ENCODE results near the gene GSTT4. TPM values are rescaled to one million over a fixed set of nuclear protein-coding genes. Genes with fewer than 3 reads are reported as not detected.

GSTT4 gene
- total RNA-seq, 2 experiments from 2014 or later = not detected

DNA sequence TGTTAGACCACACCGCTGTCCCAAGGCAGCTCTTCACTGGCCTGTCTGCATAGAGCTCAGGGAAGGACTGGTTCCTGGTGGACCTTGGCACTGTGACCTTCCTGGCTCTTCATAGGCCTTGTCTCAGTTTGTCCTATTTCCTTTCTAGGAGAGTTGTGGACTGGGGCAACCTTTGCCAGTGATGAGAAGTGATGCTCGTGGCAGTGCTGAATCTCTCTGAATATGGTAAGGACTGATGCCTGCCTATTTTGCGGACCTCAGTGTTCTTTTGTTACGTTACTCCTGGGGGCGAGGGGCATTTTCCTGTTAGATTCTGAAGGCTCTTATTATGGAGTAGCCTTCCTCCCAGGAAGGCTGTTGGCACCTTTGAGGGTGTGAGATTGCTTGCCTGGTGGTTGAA, 30.0 kb upstream of the GSTT4 start:
- Mint-ChIP-seq H3K27ac (no peak overlapping the region), H3K4me3 (no peak overlapping the region), H3K36me3 (peaks cover 26% of the 10 kb centered on the region), H3K9me3 (ENCODE audit: low read depth) (no peaks in the 10 kb centered on the region), H3K27me3 (no peaks in the 10 kb centered on the region), H3K4me1 (no peaks in the 10 kb centered on the region)
- ATAC-seq (no peak), DNase-seq (no peak)
- CTCF ChIA-PET = no interaction called here

DNA sequence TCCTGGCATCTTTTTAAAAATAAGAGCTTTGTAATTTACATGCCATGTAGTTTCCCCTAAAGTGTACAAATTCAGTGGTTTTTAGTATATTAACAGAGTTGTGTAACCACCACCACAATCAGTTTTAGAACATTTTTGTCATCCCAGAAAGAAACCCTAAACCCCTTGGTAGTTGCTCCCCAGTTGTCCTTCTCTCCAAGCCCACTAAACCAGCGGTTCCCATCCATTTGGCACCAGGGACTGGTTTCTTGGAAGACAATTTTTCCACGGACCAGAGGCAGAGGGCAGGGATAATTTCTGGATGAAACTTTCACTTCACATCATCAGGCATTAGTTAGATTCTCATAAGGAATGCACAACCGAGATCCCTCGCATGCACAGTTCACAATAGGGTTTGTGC, 28.5 kb upstream of the GSTT4 start:
- Mint-ChIP-seq H3K27me3 (no peaks in the 10 kb centered on the region), H3K4me3 (no peak overlapping the region), H3K27ac (no peak overlapping the region), H3K9me3 (ENCODE audit: low read depth) (no peaks in the 10 kb centered on the region), H3K36me3 (peaks cover 22% of the 10 kb centered on the region), H3K4me1 (peaks cover under 1% of the 10 kb centered on the region)
- ATAC-seq (no peak), DNase-seq (no peak)
- CTCF ChIA-PET = no interaction called here

DNA sequence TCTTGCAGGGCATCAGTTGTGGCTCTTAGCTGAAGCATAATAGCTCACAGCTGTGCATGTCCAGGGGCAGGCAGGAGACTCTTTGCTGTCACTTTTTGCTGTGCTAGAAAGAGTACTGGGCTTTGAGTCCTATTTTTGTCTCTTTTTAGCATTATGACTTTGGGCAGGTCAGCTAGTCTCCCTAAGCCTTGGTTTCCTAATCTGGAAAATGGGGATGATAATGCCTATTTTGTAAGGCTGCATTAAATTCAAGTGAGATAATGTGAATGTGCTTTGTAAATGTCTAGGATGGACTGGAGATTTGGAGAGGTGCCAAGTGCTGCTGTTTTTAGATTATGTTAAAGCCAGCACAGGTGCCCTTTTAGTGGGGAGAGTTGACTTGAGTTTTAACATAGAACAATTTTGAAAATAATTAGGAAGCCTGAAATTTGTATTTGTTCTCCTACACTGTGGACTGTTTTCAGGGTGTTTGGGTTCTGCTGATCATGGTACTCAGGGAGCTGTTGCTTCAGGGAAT, 25.0 kb upstream of the GSTT4 start:
- DNase-seq = no peak
- no peak overlapping the region for H3K27ac Mint-ChIP-seq

DNA sequence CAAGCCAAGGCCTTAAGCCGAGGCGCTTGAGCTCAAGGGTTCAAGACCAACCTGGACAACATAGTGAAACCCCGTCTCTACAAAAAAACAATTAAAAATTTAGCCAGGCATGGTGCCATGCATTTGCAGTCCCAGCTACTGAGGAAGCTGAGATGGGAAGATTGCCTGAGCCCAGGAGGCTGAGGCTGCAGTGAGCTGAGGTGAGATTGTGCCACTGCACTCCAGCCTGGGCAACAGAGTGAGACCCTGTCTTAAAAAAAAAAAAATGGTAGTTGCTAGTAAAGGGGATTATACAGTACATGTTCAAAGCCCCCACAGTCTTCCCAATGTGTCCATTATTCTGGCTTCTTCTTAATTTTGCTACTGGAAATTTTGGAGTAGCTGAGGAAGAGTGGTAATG, 24.1 kb upstream of the GSTT4 start:
- Mint-ChIP-seq H3K27me3 (no peaks in the 10 kb centered on the region), H3K27ac (no peak overlapping the region), H3K36me3 (peaks cover 30% of the 10 kb centered on the region), H3K4me3 (no peak overlapping the region), H3K9me3 (ENCODE audit: low read depth) (peaks cover under 1% of the 10 kb centered on the region), H3K4me1 (peaks cover 17% of the 10 kb centered on the region)
- no peak for DNase-seq
- ATAC-seq = no peak
- CTCF ChIA-PET = interaction anchor here (0.7 to 1.7 kb wide), 3 partner anchors 9 to 18 kb away, joined by 3 to 6 read pairs (median 3); partner anchors contain the start of gene CABIN1

More for the DNA sequence above, 25.0 kb upstream of the GSTT4 start:
- ATAC-seq = no peak
- H3K4me1 Mint-ChIP-seq = peaks cover 14% of the 10 kb centered on the region
- CTCF ChIA-PET = interaction anchor here (0.7 to 1.7 kb wide), 3 partner anchors 8 to 19 kb away, joined by 3 to 6 read pairs (median 3); partner anchors contain the start of gene CABIN1
- H3K36me3 Mint-ChIP-seq = peaks cover 26% of the 10 kb centered on the region
- no peak overlapping the region for H3K4me3 Mint-ChIP-seq
- no peaks in the 10 kb centered on the region for H3K27me3 Mint-ChIP-seq
- H3K9me3 Mint-ChIP-seq (ENCODE audit: low read depth) = no peaks in the 10 kb centered on the region

DNA sequence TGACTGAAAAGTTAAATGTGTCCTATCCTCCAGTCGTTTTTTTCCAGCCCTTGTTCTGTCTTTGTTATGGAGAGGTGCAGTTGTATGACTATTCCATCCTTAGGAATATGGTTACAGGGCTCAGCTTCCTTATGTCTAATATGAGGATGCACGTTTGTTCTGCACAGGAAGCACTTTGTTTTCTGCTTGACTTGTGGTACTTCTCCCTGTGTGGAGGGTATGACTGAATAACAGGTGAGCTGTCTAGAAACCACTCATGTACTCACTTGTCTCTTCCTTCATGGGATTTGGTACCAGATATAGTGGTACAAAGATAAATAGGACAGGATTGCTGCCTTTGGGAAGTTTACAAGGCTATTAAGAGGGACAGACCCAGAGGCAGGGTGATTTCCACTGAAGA, 23.3 kb upstream of the GSTT4 start:
- no peak for ATAC-seq
- Mint-ChIP-seq H3K36me3 (peaks cover 32% of the 10 kb centered on the region), H3K4me3 (no peak overlapping the region), H3K27me3 (no peaks in the 10 kb centered on the region), H3K27ac (no peak overlapping the region), H3K9me3 (ENCODE audit: low read depth) (peaks cover 2% of the 10 kb centered on the region), H3K4me1 (peaks cover 19% of the 10 kb centered on the region)
- CTCF ChIA-PET = no interaction called here
- no peak for DNase-seq

DNA sequence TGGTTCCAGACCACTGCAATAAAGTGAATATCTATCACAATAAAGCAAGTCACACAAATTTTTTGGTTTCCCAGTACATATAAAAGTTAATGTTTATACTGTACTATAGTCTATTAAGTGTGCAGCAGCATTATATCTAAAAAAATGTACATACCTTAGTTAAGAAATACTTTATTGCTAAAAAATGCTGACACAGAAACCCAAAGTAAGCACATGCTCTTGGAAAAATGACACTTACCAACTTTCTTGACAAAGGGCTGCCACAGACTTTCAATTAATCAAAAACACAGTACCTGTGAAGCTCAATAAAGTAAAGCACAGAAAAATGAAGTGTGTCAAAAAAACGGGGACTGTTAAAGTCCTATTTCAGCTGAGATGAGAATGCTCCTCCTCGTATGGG, 22.7 kb upstream of the GSTT4 start:
- ATAC-seq = no peak
- CTCF ChIA-PET = no interaction called here
- H3K27ac Mint-ChIP-seq = no peak overlapping the region

DNA sequence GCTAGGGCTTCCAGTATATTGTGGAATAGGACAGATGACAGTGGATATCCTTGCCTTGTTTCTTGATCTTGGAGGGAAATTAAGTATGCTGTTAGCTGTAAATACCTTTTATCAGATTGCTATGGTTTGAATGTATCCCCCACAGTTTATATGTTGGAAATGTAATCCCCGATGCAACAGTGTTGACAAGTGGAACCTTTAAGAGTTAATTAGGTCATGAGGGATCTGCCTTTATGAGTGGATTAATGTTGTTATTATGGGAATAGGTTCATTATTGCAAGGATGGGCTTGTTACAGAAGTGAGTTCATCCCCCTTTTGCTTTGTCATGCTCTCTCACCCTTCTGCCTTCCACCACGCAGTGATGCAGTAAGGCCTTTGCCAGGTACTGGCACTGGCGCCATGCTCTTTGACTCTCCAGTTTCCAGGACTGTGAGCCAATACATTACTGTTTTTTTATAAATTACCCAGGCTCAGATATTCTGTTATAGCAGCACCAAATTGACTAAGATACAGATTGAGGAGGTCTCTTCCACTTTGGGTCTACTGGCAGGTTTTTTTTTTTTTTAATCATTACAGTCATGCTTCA, 22.2 kb upstream of the GSTT4 start:
- Mint-ChIP-seq H3K4me3 (no peak overlapping the region), H3K27me3 (no peaks in the 10 kb centered on the region), H3K4me1 (peaks cover 25% of the 10 kb centered on the region), H3K27ac (no peak overlapping the region), H3K36me3 (peaks cover 38% of the 10 kb centered on the region), H3K9me3 (ENCODE audit: low read depth) (peaks cover 2% of the 10 kb centered on the region)
- CTCF ChIA-PET = no interaction called here
- DNase-seq (no peak), ATAC-seq (no peak)

More for the DNA sequence above, 22.7 kb upstream of the GSTT4 start:
- Mint-ChIP-seq H3K27me3 (no peaks in the 10 kb centered on the region), H3K4me1 (peaks cover 24% of the 10 kb centered on the region), H3K9me3 (ENCODE audit: low read depth) (peaks cover 2% of the 10 kb centered on the region), H3K4me3 (no peak overlapping the region), H3K36me3 (peaks cover 37% of the 10 kb centered on the region)
- no peak for DNase-seq

DNA sequence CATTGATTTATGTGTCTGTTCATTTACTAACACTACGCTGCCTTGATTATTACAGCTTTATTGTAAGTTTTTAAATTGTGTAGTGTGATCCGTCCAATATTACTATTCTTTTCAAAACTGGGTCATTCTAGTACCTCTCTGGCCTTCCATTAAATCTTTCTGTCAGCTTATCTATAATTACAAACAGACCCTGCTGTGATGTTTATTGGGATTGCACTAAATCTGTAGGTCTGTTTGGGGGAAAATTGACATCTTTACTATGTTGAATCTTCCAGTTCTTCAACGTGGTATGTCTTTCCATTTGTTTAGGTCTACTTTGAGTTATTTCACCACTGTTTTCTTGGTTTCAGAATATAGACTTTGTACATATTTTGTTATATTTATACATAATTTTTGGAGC, 21.5 kb upstream of the GSTT4 start:
- Mint-ChIP-seq H3K27ac (no peak overlapping the region), H3K9me3 (ENCODE audit: low read depth) (peaks cover 2% of the 10 kb centered on the region), H3K4me1 (peaks cover 29% of the 10 kb centered on the region), H3K36me3 (peaks cover 38% of the 10 kb centered on the region), H3K27me3 (no peaks in the 10 kb centered on the region), H3K4me3 (no peak overlapping the region)
- ATAC-seq (no peak), DNase-seq (no peak)
- CTCF ChIA-PET = no interaction called here

DNA sequence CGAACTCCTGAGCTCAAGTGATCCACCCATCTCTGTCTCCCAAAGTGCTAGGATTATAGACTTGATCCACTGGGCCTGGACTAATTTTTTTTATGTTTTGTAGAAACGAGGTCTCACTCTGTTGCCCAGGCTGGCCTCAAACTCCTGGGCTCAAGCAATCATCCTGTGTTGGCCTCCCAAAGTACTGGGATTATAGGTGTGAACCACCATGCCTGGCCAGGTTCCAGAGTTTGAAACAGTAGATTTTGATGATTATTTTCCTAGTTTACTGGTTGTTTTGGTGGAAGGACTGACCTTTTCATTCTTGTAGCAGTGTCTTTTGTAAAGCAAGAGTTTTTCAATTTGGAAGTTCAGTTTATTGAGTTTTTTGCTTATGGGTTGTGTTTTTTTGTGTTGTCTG, 20.8 kb upstream of the GSTT4 start:
- Mint-ChIP-seq H3K27ac (no peak overlapping the region), H3K36me3 (peaks cover 38% of the 10 kb centered on the region), H3K4me1 (peaks cover 29% of the 10 kb centered on the region), H3K4me3 (no peak overlapping the region), H3K9me3 (ENCODE audit: low read depth) (peaks cover 2% of the 10 kb centered on the region), H3K27me3 (no peaks in the 10 kb centered on the region)
- ATAC-seq (no peak), DNase-seq (no peak)
- CTCF ChIA-PET = no interaction called here

DNA sequence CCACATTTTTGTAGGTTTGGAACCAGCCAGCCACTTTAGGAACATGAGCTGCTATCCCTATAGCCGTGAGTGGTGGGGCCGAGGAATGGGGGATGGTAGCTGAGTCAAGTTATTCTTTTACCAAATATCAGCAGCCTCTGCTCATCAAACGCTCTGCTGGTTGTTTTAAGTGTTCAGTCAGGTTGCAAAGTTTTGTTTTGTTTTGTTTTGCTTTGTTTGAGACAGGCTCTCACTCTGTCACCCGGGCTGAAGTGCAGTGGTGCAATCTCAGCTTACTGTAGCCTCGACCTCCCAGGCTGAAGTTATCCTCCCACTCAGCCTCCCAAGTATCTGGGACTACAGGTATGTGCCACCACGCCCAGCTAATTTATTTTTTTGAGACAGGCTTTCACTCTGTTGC, 20.2 kb upstream of the GSTT4 start:
- CTCF ChIA-PET = no interaction called here
- Mint-ChIP-seq H3K27ac (no peak overlapping the region), H3K4me1 (peaks cover 29% of the 10 kb centered on the region), H3K36me3 (peaks cover 40% of the 10 kb centered on the region), H3K9me3 (ENCODE audit: low read depth) (peaks cover 2% of the 10 kb centered on the region), H3K4me3 (no peak overlapping the region), H3K27me3 (no peaks in the 10 kb centered on the region)
- ATAC-seq (no peak), DNase-seq (no peak)

DNA sequence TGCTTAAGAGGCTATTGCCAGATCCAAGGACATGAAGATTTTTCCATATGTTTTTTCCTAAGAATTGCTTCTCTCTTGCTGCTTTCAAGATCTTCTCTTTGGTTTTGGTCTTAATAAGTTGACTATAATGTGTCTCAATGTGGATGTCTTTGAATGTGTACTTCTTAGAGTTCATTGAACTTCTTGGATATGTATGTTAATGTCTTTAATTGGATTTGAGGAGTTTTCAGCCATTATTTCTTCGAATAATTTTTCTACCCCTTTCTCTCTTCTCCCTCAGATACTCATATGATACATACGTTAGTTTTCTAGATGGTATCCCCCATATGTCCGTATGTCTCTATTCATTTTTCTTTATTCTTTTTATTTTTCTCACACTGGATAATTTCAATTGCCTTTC, 19.1 kb upstream of the GSTT4 start:
- H3K4me1 Mint-ChIP-seq = peaks cover 29% of the 10 kb centered on the region

DNA sequence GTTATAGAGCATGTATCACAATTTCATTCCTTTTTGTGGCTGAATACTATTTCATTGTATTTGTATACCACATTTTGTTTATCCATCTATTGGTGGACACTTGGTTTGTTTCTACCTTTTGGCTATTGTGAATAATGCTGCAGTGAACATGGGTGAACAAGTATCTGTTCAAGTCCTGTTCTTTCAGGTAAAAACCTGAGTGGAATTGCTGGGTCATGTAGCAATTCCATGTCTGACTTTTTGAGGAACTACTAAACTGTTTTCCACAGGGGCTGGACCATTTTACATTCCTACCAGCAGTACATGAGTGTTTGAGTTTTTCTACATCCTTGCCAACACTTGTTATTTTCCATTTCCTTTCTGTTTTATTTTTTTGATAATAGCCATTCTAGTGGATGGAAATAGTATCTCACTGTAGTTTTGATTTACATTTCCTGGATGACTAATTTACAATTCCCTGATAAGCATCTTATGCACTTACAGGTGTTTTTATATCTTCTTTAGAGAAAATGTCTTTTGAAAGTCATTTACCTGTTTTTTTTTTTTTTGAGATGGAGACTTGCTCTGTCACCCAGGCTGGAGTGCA, 18.0 kb upstream of the GSTT4 start:
- ATAC-seq = peak; percentile 33
- CTCF ChIA-PET = no interaction called here
- Mint-ChIP-seq H3K4me1 (peaks cover 28% of the 10 kb centered on the region), H3K4me3 (no peak overlapping the region), H3K27me3 (no peaks in the 10 kb centered on the region), H3K27ac (no peak overlapping the region), H3K9me3 (ENCODE audit: low read depth) (peaks cover 2% of the 10 kb centered on the region), H3K36me3 (peaks cover 41% of the 10 kb centered on the region)
- no peak for DNase-seq

More for the DNA sequence above, 19.1 kb upstream of the GSTT4 start:
- ATAC-seq = no peak
- no peak overlapping the region for H3K27ac Mint-ChIP-seq
- H3K9me3 Mint-ChIP-seq (ENCODE audit: low read depth) = peaks cover 2% of the 10 kb centered on the region
- no peak overlapping the region for H3K4me3 Mint-ChIP-seq
- H3K36me3 Mint-ChIP-seq = peaks cover 39% of the 10 kb centered on the region
- DNase-seq = no peak
- H3K27me3 Mint-ChIP-seq = no peaks in the 10 kb centered on the region
- CTCF ChIA-PET = no interaction called here

DNA sequence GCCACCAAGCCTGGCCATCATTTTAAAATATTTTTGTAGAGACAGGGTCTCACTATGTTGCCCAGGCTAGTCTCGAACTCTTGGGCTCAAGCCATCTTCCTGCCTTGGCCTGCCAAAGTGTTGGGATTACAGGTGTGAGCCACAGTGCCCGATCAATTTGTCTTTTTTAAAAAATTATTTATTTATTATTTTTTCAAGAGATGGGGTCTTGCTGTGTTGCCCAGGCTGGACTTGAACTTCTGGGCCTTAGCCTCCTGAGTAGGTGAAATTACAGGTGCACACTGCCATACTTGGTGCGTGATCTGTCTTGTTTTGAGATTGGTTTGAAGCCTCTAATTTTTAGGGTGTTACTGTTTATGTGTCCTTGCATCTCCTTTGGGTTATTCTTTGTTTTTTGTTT, 16.1 kb upstream of the GSTT4 start:
- Mint-ChIP-seq H3K9me3 (ENCODE audit: low read depth) (peaks cover 2% of the 10 kb centered on the region), H3K27me3 (no peaks in the 10 kb centered on the region), H3K4me1 (peaks cover 28% of the 10 kb centered on the region), H3K27ac (no peak overlapping the region), H3K36me3 (peaks cover 40% of the 10 kb centered on the region), H3K4me3 (no peak overlapping the region)
- ATAC-seq (no peak), DNase-seq (no peak)
- CTCF ChIA-PET = no interaction called here

DNA sequence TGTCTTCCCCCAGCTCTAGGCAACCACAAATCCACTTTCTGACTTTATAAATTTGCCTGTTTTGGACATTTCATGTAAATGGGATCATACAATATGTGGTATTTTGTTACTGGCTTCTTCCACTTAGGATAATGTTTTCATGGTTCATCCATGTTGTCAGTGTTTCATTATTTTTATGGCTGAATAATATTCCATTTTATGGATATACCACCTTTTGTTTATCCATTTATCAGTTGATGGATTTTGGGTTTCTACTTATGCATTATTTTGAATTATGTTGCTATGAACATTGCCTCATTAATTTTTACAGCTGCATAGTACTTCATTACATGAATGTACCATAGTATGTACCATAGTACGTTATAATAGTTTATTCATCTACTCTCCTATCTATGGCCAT, 10.9 kb upstream of the GSTT4 start:
- Mint-ChIP-seq H3K4me3 (no peak overlapping the region), H3K9me3 (ENCODE audit: low read depth) (no peaks in the 10 kb centered on the region), H3K36me3 (peaks cover 21% of the 10 kb centered on the region), H3K4me1 (peaks cover 37% of the 10 kb centered on the region), H3K27ac (no peak overlapping the region), H3K27me3 (no peaks in the 10 kb centered on the region)
- DNase-seq (no peak), ATAC-seq (no peak)
- CTCF ChIA-PET = no interaction called here
